Amniotic epithelial cell (primary cell): Measurements from ENCODE around the gene EFTUD2.

Source experiments
- DNase-seq: peaks from one replicate; pipeline ENCODE4 v3.0.0-alpha.2; 2010; ENCODE audit warnings: low read depth

The EFTUD2 gene

DNA sequence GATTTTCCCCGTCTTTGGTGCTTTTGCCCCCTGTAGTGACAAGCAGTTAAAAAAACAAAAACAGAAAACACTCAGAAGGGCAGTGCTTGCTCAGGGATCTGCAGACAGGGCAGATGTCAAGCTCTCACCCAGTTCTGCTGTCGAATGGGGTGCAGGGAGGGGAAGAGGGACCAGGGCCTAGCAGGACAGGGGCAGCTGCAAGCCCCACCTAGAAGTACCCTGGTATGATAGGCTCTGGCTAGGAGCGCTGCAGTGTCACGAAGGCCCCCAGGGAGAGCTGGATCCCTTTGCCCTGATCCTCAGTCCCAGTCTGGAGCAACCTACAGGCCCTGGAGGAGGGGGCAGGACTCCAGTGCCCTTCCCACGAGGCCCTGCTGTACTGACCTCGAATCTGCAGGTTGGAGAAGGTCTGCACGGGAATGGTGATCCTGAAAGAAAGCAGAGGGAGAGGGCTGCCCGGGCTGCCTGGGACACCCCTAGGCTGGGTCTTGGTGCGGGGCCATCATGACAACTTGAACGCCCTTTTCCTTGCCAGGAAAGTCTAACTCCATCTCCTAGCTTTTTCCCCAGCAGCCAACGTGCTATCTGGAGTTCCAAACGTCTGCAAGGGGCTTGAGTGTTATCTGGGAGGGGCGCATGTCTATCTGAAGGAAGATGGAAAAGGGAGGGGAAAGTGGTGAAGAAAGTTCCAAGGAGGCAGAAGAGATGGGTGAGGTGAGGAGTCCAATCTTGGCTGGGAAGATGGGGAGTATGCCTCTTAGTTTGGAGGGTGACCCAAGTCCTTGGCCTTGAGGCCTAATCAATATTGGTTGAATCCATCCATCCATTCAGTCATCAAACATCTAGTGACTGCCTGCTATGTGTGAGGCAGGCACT, 11.2 kb upstream of the EFTUD2 start:
- no peak for DNase-seq

DNA sequence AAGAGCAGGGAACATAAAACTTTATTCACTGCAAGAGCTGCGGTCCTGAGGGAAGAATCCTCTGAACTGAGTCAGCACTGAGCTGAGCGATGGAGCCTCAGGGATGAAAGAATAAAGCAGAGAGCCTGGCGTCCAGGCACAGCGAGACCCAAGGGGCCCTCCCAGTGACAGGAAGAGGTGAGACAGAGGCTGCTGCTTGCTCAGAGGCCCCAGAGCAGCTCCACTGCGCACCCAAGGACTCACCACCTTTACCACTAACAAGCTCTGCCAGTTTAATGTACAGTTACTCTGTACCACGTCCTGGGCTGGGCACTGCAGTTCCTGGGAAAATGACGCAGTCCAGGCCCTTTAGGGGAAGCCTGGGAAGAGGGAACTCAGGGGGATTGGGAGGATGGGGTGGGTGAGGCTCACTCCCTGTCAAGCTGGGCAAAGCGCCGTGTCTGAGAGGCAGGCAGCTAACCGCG, 10.5 kb upstream of the EFTUD2 start:
- peak; percentile 71 for DNase-seq

DNA sequence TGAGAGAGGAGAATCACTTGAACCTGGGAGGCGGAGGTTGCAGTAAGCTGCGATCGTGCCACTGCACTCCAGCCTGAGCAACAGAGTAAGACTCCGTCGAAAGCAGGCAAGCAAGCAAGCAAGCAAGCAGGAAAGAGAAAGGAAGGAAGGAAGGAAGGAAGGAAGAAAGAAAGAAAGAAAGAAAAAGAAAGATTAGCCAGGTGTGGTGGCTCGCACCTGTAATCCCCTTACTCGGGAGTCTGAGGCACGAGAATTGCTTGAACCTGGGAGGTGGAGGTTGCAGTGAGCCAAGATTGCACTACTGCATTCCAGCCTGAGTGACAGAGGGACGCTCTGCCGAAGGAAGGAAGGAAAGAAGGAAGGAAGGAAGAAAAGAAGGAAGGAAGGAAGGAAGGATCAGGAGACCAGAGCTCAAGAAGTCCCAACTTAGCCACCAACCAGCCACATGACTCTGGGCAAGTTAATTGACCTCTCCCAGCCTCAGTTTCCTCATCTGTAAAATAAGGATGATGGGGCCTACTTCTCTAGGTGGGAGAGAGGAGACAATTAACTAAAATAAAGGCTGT, 9.6 kb upstream of the EFTUD2 start:
- no peak for DNase-seq

DNA sequence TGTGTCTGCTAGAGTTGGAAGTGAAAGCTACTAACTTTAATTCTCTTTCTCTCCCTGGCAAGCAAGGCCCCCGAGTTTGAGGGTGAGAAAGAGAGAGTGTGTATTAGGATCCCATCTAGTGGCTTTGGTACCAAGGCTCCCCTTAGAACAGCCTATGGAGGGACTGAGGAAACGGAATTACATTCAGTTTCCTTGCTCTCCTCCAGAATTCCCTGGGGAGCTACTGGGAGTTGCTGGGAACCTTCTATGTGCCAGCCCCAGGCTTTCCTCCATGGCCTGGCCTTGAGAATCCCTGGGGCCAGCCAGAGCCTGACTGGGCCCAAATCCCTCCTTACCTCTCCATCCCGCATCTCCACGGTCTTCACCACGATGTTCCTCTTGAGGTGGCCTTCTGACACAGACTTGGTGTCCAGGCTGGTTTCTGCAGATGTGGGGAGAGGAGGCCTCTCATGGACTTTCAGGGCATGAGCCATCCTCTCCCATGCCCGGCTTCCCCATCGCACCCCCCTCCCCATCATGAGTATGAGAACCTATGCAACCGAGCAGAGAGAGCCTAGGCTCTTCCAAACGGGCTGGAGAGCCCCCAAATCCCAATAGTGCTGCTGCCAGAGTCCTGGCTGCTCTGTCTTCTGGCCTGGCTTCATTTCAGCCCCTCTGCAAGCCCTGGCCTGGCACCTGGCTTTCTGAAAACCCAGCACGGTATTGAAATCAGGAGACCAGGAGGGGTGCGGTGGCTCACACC, 8.7 kb upstream of the EFTUD2 start:
- no peak for DNase-seq

DNA sequence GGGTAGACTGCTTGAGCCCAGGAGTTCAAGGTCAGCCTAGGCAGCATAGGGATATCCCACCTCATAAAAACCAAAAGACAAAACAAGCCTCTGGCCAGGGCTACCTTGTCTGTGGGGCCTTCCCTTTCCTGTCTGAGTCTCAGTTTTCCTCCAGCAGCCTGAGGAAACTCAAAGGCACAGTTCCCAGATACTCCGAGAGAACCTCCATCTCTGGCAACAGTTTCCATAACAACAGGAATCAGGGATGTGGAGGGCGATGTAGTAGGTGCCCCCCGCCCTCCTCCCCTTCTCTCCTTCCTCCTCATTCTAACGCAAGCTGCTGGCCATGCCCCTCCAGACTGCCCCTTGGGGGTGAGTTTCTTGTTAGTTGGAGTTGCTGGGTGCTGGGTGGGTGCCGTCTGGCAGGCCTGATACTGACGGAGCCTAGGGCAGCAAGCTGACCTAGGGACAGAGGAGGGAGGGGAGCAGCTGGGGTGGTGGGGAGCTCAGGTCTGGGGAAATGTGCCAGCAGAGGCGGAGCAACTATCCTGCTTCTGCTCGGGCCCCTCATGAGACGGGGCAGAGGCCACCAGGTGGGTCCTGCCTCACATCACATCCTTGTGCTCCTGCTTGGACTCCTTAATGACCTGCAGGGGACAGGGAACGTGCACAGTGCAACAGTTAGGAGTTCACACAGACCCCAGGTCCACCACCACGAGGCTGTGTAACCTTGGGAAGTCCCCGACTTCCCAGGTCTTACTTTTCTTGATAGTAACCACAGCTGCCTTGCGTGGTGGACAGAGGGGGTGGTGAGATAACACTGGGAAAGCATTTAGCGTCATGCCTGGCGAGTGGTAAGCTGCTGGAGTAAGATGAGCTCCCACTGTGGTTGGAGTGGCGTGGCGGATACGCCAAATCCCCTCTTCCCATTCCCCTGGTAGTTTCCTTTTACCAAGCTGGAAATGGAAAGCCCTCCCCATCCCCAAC, 7.8 kb upstream of the EFTUD2 start:
- DNase-seq: peak; percentile 74

DNA sequence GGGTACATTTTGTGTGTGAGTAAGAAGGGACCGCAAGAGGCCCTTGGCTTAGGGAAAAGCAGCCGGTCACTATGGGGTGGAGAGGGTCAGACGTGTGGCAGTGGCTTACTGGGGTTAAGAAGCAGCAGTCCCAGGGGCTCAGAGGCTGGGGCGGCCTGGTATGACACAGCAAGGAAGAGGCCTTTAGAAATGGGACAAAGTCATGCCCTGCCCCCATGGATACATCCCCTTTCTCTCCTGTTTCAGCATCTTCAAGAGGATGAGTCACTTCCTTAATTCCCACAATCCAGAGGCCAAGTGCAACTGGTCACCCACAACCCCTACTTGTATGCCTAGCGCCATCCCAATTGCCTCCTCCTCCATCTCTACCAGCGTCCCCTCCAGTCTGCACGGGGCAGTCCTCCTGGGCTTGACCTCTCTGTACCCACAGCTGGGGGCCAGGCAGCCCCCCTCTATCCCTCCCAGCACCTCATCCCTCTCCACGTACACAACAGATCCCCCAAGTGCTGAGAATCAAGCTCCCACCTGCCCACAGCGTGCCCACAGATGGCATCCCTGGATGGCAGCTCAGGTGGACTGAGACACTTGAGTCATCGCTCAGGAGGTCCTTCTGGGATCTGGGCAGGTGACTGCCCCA, 6.9 kb upstream of the EFTUD2 start:
- DNase-seq: peak; percentile 91

DNA sequence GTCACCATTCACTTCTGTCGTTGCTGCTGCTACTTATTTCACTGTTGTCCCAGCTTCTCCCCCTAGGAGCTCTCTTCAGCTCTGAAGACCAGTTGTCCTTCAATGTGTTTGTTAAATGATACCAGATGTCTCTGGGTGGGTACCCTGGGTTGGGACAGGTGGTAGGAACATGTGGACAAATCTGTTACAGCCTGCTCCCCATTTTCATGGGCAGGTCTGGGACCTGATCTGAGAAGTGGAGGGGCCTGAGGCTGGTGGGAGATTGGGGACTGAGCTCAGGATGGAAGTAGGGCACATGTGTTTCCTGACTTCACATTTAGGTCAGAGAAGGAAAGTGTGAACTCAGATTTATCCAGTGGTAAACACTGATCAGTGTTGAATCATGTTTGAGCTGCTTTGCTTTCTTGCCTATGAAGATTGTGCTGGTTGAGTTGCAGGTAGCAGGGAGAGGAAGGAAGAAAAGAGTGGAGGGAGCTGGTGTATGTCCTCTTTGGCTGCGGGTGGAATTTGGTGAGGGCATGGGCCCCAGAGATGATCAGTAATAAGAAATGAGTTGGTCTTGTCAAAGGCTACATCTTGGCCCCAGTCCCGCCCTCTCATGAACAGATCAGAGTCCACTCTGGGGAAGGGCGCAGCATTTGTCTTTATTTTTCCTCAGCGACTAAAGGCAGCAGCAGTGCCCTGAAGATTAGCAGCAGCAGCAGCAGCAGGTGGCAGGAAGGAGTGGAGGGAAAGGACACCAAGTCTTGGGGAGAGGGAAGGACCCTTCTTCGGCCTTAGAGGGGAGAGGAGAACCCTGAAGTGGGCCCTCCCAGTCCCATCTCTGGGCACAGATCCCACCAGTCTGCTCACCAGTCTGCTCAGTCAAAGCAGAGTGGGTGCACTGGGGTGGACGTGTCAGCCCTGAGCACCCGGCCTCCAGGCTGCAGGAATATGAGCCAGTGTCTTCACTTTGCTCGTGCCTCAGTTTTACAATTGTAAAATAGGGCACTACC, 6.1 kb upstream of the EFTUD2 start:
- no peak for DNase-seq

DNA sequence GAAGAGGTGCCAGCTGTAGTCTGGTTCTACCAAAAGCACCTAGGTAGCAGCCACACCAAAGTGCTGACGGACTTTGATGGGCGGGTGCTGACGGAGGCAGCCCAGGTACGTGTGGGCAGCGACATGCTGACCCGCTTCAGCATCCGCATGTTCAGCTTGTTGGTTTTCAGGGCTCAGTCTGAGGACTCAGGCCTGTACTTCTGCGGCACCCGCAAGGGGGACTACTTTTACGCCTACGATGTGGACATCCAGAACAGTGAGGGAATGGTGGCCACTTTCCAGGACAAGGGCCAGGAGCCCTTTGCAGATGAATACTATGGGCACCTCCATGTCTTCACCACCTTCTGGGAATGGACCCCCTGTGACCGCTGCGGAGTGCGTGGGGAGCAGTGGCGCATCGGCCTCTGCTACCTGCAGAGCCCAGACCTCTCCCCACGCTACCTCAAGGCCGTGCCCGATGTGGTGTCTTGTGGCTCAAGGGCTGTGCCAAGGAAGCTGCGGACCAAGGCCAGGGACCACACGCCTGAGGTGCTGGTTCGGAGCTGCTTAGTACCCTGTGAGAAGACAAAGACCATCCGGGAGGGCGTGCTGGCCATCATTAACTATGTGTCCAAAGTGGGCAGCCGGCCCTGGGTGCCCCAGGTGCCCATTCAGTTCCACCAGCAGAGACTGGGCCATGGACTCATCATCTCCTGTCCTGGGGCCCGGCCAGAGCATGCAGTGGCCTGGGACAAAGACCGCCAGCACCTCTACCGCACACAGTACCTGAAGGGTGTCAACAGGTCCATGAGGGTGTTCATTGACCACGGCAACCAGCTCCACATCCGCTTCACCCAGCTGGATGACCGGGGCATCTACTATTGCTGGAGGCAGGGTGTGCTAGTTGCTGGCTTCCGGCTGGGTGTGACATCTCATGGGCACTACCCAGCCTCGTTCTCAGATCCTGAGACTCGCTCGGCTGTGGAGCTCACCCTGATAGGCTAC, 5.0 kb upstream of the EFTUD2 start:
- DNase-seq: no peak

DNA sequence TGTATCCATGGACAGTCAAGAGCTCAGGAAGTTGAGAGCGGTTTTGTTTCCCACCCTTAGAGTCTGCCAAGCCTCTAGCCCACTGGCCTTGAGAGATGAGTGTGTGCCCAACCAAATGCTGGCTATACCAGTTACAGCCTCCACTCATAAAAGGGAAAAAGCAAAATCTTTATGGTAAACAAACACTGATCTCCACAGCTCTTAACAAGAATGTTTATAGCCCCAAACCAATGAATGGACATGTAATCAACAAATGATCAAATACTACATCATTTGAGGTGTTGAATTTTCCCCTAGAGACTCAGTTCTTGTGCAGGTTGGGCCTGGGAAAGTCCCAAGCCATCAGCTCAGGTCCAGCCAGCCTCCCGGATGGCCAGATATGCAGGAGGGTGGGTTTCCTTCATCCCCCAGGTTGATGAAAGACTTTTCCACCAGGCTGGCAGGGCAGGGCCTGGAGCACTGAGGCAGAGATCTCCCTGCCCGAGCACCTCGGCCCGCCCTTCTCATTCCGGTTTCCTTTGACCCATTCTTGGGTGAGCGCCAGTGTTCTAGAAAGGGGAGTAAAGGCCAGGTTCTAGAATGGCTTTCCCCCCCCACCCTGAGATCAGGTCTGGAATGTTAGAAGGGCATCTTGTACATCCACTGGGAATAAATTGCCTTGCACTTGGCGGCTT, 3.9 kb upstream of the EFTUD2 start:
- DNase-seq: peak; percentile 25

DNA sequence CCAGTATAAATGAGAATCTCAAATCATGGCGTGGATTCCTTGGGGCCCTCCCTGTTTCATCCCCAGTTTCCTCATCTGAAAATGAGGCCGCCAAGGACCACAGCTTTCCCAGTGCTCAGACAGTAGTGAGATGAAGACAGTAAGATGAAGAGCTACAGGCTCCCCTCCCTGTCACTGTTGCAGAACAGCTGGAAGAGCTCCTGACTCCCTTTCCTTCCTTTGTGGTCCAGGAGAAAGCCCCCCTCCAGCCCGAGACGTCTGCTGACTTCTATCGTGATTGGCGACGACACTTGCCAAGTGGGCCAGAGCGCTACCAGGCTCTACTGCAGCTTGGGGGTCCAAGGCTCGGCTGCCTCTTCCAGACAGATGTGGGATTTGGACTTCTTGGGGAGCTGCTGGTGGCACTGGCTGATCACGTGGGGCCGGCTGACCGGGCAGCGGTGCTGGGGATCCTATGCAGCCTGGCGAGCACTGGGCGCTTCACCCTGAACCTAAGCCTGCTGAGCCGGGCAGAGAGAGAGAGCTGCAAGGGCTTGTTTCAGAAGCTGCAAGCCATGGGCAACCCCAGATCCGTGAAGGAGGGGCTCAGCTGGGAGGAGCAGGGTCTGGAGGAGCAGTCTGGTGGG, 3.0 kb upstream of the EFTUD2 start:
- no peak for DNase-seq

DNA sequence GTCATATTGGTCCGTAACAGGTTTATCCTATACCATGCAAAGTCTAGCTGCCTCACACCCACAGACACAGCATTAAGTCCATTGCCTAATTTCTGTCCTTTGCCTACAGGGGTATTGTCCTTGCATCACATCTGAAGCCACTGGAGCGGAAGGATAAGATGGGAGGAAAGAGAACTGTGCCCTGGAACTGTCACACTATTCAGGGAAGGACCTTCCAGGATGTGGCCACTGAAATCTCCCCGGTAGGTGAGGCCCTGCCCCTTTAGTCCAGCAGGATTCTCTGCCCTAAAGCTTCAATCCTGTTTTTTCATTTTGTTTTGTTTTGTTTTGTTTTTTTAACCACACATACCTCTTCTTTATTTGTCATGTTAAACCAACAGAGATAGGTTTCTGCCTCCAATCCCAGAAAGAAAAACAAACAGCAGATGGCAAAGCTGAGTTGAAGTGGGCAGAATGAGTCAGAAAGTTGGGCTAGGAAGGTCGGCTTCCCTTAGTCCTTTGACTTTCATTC, 2.2 kb upstream of the EFTUD2 start:
- peak; percentile 64 for DNase-seq

DNA sequence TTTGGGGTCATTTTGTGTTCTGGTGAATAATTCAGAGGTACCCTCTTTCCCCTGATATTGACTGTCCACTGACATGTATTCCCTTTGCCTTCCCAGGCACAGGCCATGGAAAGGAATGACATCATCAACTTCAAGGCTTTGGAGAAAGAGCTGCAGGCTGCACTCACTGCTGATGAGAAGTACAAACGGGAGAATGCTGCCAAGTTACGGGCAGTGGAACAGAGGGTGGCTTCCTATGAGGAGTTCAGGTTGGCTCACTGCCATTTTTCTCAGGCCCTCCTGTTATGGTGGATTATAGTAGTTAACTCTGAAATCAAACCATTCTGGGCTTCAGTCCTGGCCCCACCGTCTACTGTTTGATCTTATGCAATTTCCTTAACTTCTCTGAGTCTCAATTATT, 1.6 kb upstream of the EFTUD2 start:
- DNase-seq: peak; percentile 85

DNA sequence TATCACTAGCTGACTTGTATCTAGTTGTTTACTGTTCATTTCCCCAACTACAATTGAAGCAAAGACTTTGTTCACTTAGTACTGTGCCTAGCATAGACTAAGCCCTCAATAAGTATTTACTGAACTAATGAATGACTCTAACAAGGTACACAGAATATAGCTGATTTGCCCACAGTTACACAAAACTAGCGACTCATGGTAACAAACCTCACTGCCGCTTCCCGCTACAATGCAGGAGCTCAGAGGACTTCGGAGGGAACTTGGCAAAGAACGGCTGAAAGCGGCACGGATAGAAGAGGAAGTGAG, 524 bp downstream of the EFTUD2 start:
- DNase-seq: peak; percentile 25

DNA sequence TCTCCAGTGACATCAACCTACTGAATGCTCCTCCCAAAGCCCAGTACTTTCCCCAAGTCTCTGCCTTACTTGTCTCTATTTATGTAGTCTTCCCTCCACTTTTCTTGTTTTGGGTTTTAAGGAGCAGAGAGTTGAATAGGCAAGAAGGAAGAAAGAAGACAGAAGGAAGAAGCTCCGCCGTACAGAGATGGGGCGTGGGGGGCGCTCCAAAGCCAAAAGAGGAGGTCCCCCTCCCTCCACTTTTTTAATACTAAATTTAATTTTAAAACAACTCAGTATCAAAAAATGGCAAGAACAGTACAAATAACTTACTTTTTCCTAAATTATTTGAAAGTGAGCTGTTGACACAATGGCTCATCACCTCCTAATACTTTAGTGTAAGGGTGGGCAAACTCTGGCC, 4.6 kb downstream of the EFTUD2 start:
- no peak for DNase-seq

DNA sequence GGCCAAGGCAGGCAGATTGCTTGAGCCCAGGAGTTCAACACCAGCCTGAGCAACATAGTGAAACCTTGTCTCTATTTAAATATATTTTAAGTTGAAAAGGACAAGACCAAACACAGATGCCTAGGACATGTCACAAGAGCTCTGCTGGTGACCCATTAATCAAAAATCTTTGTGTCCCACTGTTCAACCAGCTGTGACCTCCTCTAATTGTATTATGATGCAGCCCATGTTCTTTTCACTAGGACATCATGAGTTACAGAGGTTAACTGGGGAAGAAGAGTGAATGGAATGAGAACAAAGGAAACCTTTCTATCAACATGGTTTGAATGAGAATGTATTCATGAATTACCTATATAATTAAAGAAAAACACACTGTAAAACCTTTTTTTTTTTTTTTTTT, 7.0 kb downstream of the EFTUD2 start:
- no peak for DNase-seq

DNA sequence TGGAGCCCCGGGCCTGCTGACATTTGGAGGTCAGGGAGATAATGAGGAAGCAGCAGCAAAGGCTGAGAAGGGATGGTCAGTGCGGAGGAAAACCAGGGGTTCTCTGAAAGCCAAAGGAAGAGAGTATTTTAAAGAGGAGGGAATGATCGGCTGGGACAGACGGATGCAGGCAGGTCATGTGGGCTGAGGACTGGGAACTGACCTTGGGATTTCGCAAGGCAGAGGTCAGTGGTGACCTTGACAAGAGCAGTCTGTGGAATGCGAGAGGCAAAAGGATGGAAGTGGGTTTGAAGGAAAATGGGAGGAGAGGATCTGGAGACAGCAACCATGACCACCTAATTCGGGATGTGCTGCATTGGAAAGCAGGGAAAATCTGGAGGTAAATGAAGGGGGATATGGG, 10.2 kb downstream of the EFTUD2 start:
- DNase-seq: no peak
